Measurements from ENCODE around the gene SYNJ2BP. TPM values are rescaled to one million over a fixed set of nuclear protein-coding genes. Genes with fewer than 3 reads are reported as not detected.

Gene SYNJ2BP
- total and polyA plus RNA-seq, 7 experiments from 2014 or later, result 8.3 to 22.9 (median 16.3) TPM

- Histone ChIP-seq H3K4me3 (ENCODE audit: low read length) (no peak overlapping the region), H3K27ac (ENCODE audit: low read depth, low read length) (no peak overlapping the region), H3K36me3 (ENCODE audit: control insufficient read depth in 2 of 3, insufficient read depth in 3 of 3, low read length in 3 of 3) (peaks cover 0 to 36% (median 5%) of the 10 kb centered on the region in 3 experiments), H3K9me3 (ENCODE audit: control insufficient read depth in 2 of 3, low read length in 3 of 3) (no peaks in the 10 kb centered on the region), H3K27me3 (ENCODE audit: control insufficient read depth in 2 of 2, insufficient read depth in 2 of 2, low read length in 2 of 2) (no peaks in the 10 kb centered on the region), H3K4me1 (ENCODE audit: control insufficient read depth in 2 of 2, insufficient read depth in 2 of 2, low read length in 2 of 2) (no peaks in the 10 kb centered on the region)
- ChIA-PET POLR2A (no interaction called here), CTCF (no interaction called here)
- H3K4me3 Mint-ChIP-seq, result no peak overlapping the region
- ATAC-seq (no peak), DNase-seq (no peak)
- H3K27ac Mint-ChIP-seq, result no peak overlapping the region
- H3K9me3 Mint-ChIP-seq, result no peaks in the 10 kb centered on the region
- intact Hi-C loops (cut with micrococcal nuclease), result no loop called here
- H3K27me3 Mint-ChIP-seq, result no peaks in the 10 kb centered on the region
- H3K4me1 Mint-ChIP-seq, result no peaks in the 10 kb centered on the region
- H3K36me3 Mint-ChIP-seq, result peaks cover 5 to 17% (median 7%) of the 10 kb centered on the region in 5 donors
These were observed 38.2 kb downstream of the SYNJ2BP start for GRCh38 chr14:70378696-70379095.

Other genes with a start within 250 kb of the SYNJ2BP start
- under 1 TPM in 3 of 5 experiments, not detected in 2; 0.13 to 0.47 (median 0.31) TPM for gene SLC8A3, start 228.1 kb downstream of the SYNJ2BP start, total RNA-seq
- not detected for gene SLC8A3, start 228.1 kb downstream of the SYNJ2BP start, polyA plus RNA-seq
- 10 to 100 TPM; 11.8 to 57.0 (median 19.5) TPM for gene COX16, start 57.4 kb downstream of the SYNJ2BP start, total RNA-seq
- 10 to 100 TPM; 25.2 to 52.1 TPM for gene COX16, start 57.4 kb downstream of the SYNJ2BP start, polyA plus RNA-seq
- under 1 TPM in 1 of 5 experiments, not detected in 4; 0.16 TPM for gene ADAM21, start 35.1 kb upstream of the SYNJ2BP start, total RNA-seq
- gene ADAM21, start 35.1 kb upstream of the SYNJ2BP start, polyA plus RNA-seq, result under 1 TPM; 0.14 to 0.29 TPM
- gene ADAM20, start 117.9 kb upstream of the SYNJ2BP start, total RNA-seq, result 1 to 10 TPM in 2 of 5 experiments, under 1 TPM in 3; 0.45 to 2.9 (median 0.83) TPM
- gene ADAM20, start 117.9 kb upstream of the SYNJ2BP start, polyA plus RNA-seq, result not detected
- 10 to 100 TPM; 53.4 to 97.0 (median 67.1) TPM for gene MED6, start 183.6 kb upstream of the SYNJ2BP start, total RNA-seq
- gene MED6, start 183.6 kb upstream of the SYNJ2BP start, polyA plus RNA-seq, result 10 to 100 TPM; 40.3 to 40.6 TPM
- gene TTC9, start 224.8 kb upstream of the SYNJ2BP start, total RNA-seq, result 10 to 100 TPM; 10.1 to 35.5 (median 14.0) TPM
- 10 to 100 TPM; 11.6 to 17.9 TPM for gene TTC9, start 224.8 kb upstream of the SYNJ2BP start, polyA plus RNA-seq